CD4-positive, alpha-beta memory T cell (primary cell): ENCODE data around the gene TGFB1. TPM values are rescaled to one million over a fixed set of nuclear protein-coding genes. Genes with fewer than 3 reads are reported as not detected.

Experiments used
- CTCF ChIA-PET: fragments of 350-600 bp; sonication (Branson Sonifier 250); formaldehyde crosslinking; loops from one replicate; lab custom pipeline; 2021; ENCODE audit warnings: inconsistent platforms; ENCODE audit not compliant: partially characterized antibody; lab: Charles Lee
- POLR2A ChIA-PET: fragments of 350-600 bp; sonication (Branson Sonifier 250); formaldehyde crosslinking; loops from one replicate; lab custom pipeline; 2021; ENCODE audit not compliant: partially characterized antibody; lab: Charles Lee
- DNase-seq, 5 donors: peaks; one replicate each; pipeline versions ENCODE4 v3.0.0 to v3.0.0-alpha.2; 2020 to 2022; ENCODE audit warnings: mixed read lengths in 1 of 5
- H3K27ac ChIP-seq: one replicate; pipeline ENCODE4 v1.7.0; 2013; ENCODE audit warnings: low read depth, low read length
- H3K27me3 ChIP-seq: 2 replicates; pipeline ENCODE4 v1.7.0; 2013; ENCODE audit warnings: mild to moderate bottlenecking, low read length, moderate library complexity; ENCODE audit not compliant: insufficient read depth
- H3K36me3 ChIP-seq: 2 replicates; pipeline ENCODE4 v1.7.0; 2013; ENCODE audit warnings: mild to moderate bottlenecking, low read length, moderate library complexity; ENCODE audit not compliant: insufficient read depth
- H3K4me1 ChIP-seq: 2 replicates; pipeline ENCODE4 v1.7.0; 2013; ENCODE audit warnings: mild to moderate bottlenecking, low read length, moderate library complexity; ENCODE audit not compliant: insufficient read depth
- H3K4me3 ChIP-seq, 2 donors: one replicate each; pipeline ENCODE4 v1.7.0; 2013; ENCODE audit warnings: low read length in 2 of 2, mild to moderate bottlenecking in 1 of 2
- H3K9me3 ChIP-seq, 2 donors: one replicate each; pipeline ENCODE4 v1.7.0; 2013; ENCODE audit warnings: low read length in 2 of 2, control low read depth in 1 of 2; ENCODE audit not compliant: control insufficient read depth in 1 of 2
- H3K27ac Mint-ChIP-seq, 7 donors: one replicate each; pipeline ENCODE4 v1.8.0; 2020 to 2021; ENCODE audit warnings: mixed read lengths in 7 of 7, mild to moderate bottlenecking in 6 of 7, inconsistent platforms in 3 of 7, moderate library complexity in 3 of 7
- H3K27me3 Mint-ChIP-seq, 2 donors: one replicate each; pipeline ENCODE4 v1.8.0; 2020 to 2021; ENCODE audit warnings: mixed read lengths in 2 of 2
- H3K36me3 Mint-ChIP-seq, 2 donors: one replicate each; pipeline ENCODE4 v1.8.0; 2020 to 2021; ENCODE audit warnings: mixed read lengths in 2 of 2, inconsistent platforms in 1 of 2, mild to moderate bottlenecking in 1 of 2
- H3K4me1 Mint-ChIP-seq, 4 donors: one replicate each; pipeline ENCODE4 v1.8.0; 2020 to 2021; ENCODE audit warnings: mixed read lengths in 4 of 4, mild to moderate bottlenecking in 1 of 4
- H3K4me3 Mint-ChIP-seq, 8 donors: one replicate each; pipeline ENCODE4 v1.8.0; 2020 to 2021; ENCODE audit warnings: mixed read lengths in 8 of 8, mild to moderate bottlenecking in 7 of 8, moderate library complexity in 6 of 8, inconsistent platforms in 3 of 8
- H3K9me3 Mint-ChIP-seq, 8 donors: one replicate each; pipeline ENCODE4 v1.8.0; 2020 to 2021; ENCODE audit warnings: mixed read lengths in 8 of 8, mild to moderate bottlenecking in 5 of 8, inconsistent platforms in 3 of 8, moderate library complexity in 1 of 8
- intact Hi-C: fragments of 100-400 bp; cut with micrococcal nuclease; formaldehyde crosslinking; loops from one replicate; pipeline ENCODE4 v1.15.1; 2023
- polyA plus RNA-seq, 2 donors: library from polyadenylated mRNA; unstranded; fragments of 300-500 nt; fragmentation: Illumina TruSeq; gene quantifications; one replicate each; pipeline ENCODE4 v1.2.3, GENCODE V29; 2021
- total RNA-seq, 2 experiments: library from RNA; stranded (reverse); gene quantifications; one replicate each; pipeline ENCODE4 v1.2.3, GENCODE V29; 2021

Gene TGFB1
- total and polyA plus RNA-seq, 4 experiments from 2014 or later = 28.1 to 143 (median 110) TPM

- no peaks in the 10 kb centered on the region for H3K9me3 ChIP-seq
- H3K27ac ChIP-seq = peak within 1 kb of the TSS; percentile 99
- no peaks in the 10 kb centered on the region for H3K27me3 Mint-ChIP-seq
- peak; percentile 98 to 99 (median 99) for DNase-seq
- peak within 1 kb of the TSS; percentile 77 to 91 for H3K4me3 ChIP-seq
- H3K27me3 ChIP-seq = no peaks in the 10 kb centered on the region
- CTCF ChIA-PET = interaction anchor here (0.5 to 4.9 kb wide), 18 partner anchors 9 to 232 kb away, joined by 3 to 48 read pairs (median 4); no protein-coding TSS in a partner anchor
- peaks cover 24% of the 10 kb centered on the region for H3K4me1 ChIP-seq
- POLR2A ChIA-PET = interaction anchor here (0.5 to 6.3 kb wide), 35 partner anchors 9 to 1918 kb away, joined by 3 to 184 read pairs (median 3); partner anchors contain the start of genes ACTMAP, B3GNT8, CCDC97 and DMAC2
- H3K36me3 ChIP-seq = no peaks in the 10 kb centered on the region
- intact Hi-C loops = loop anchor here (1.0 kb wide), 4 partner anchors 10 to 101 kb away; partner anchors contain the start of genes BCKDHA and EXOSC5
- peak within 1 kb of the TSS; percentile 97 to 100 (median 100) for H3K27ac Mint-ChIP-seq
- peaks cover 15 to 45% (median 23%) of the 10 kb centered on the region in 4 donors for H3K4me1 Mint-ChIP-seq
- H3K36me3 Mint-ChIP-seq = peaks cover 0 to 12% of the 10 kb centered on the region in 2 donors
- no peaks in the 10 kb centered on the region for H3K9me3 Mint-ChIP-seq
- peak within 1 kb of the TSS; percentile 93 to 98 (median 95) for H3K4me3 Mint-ChIP-seq
Measured at GRCh38 chr19:41363753-41364523, 10.2 kb upstream of the TGFB1 start, which contains the start of gene B9D2. B9D2 (minus strand) TSS chr19:41364149; CDS start chr19:41363519, 630 bp downstream.

GRCh38 chr19:41363371-41363752, 9.6 kb upstream of the TGFB1 start:
- CTCF ChIA-PET = interaction anchor here (0.5 to 4.9 kb wide), 15 partner anchors 8 to 233 kb away, joined by 3 to 48 read pairs (median 5); no protein-coding TSS in a partner anchor
- Histone ChIP-seq H3K36me3 (no peaks in the 10 kb centered on the region), H3K4me1 (peaks cover 30% of the 10 kb centered on the region), H3K9me3 (no peaks in the 10 kb centered on the region), H3K27me3 (no peaks in the 10 kb centered on the region), H3K27ac (peak overlapping the region; percentile 99), H3K4me3 (peak overlapping the region; percentile 77 to 91)
- POLR2A ChIA-PET = interaction anchor here (0.5 to 6.3 kb wide), 29 partner anchors 11 to 1917 kb away, joined by 3 to 184 read pairs (median 4); partner anchors contain the start of genes ACTMAP, B3GNT8, CCDC97 and DMAC2
- H3K27me3 Mint-ChIP-seq = no peaks in the 10 kb centered on the region
- no peak for DNase-seq
- H3K36me3 Mint-ChIP-seq = peaks cover 0 to 12% of the 10 kb centered on the region in 2 donors
- no peaks in the 10 kb centered on the region for H3K9me3 Mint-ChIP-seq
- peak overlapping the region; percentile 97 to 100 (median 100) for H3K27ac Mint-ChIP-seq
- intact Hi-C loops = loop anchor here (1.0 kb wide), 2 partner anchors 9 to 100 kb away; no protein-coding TSS in a partner anchor
- H3K4me1 Mint-ChIP-seq = peaks cover 18 to 48% (median 26%) of the 10 kb centered on the region in 4 donors
- peak overlapping the region; percentile 93 to 98 (median 95) for H3K4me3 Mint-ChIP-seq

- Mint-ChIP-seq H3K4me3 (peak overlapping the region in 6 of 8 donors; percentile 17 to 98 (median 94)), H3K4me1 (peaks cover 26 to 59% (median 36%) of the 10 kb centered on the region in 4 donors), H3K27ac (peak overlapping the region; percentile 97 to 100 (median 100)), H3K36me3 (peaks cover 0 to 12% of the 10 kb centered on the region in 2 donors), H3K9me3 (no peaks in the 10 kb centered on the region), H3K27me3 (no peaks in the 10 kb centered on the region)
- Histone ChIP-seq H3K27me3 (no peaks in the 10 kb centered on the region), H3K4me1 (peaks cover 39% of the 10 kb centered on the region), H3K4me3 (no peak overlapping the region), H3K36me3 (no peaks in the 10 kb centered on the region), H3K27ac (peak overlapping the region; percentile 99), H3K9me3 (no peaks in the 10 kb centered on the region)
- ChIA-PET CTCF (interaction anchor here (4.1 to 4.9 kb wide), 2 partner anchors 7 to 10 kb away, joined by 30 to 48 read pairs; no protein-coding TSS in a partner anchor), POLR2A (interaction anchor here (0.6 to 6.3 kb wide), 8 partner anchors 10 to 948 kb away, joined by 3 to 184 read pairs (median 13); partner anchors contain the start of genes B3GNT8, CCDC97, HNRNPUL1 and TGFB1)
- DNase-seq = no peak
- intact Hi-C loops = no loop called here
Measured at GRCh38 chr19:41362143-41362847, 8.6 kb upstream of the TGFB1 start.

- H3K9me3 Mint-ChIP-seq = peaks cover 0 to 2% (median 0%) of the 10 kb centered on the region in 8 donors
- H3K4me3 Mint-ChIP-seq = peak overlapping the region in 3 of 8 donors; percentile 17 to 48 (median 46)
- Histone ChIP-seq H3K4me1 (peaks cover 62% of the 10 kb centered on the region), H3K36me3 (no peaks in the 10 kb centered on the region), H3K4me3 (no peak overlapping the region), H3K27me3 (no peaks in the 10 kb centered on the region), H3K27ac (no peak overlapping the region), H3K9me3 (no peaks in the 10 kb centered on the region)
- H3K27ac Mint-ChIP-seq = peak overlapping the region in 5 of 7 donors; percentile 22 to 78 (median 67)
- H3K27me3 Mint-ChIP-seq = no peaks in the 10 kb centered on the region
- POLR2A ChIA-PET = interaction anchor here (13.8 kb wide), 1 partner anchor 95 kb away, joined by 217 read pairs; the partner anchor contains the start of gene HNRNPUL1
- H3K4me1 Mint-ChIP-seq = peaks cover 45 to 81% (median 57%) of the 10 kb centered on the region in 4 donors
- CTCF ChIA-PET = interaction anchor here (0.8 kb wide), 1 partner anchor 52 kb away, joined by 4 read pairs; no protein-coding TSS in a partner anchor
- intact Hi-C loops = no loop called here
- DNase-seq = no peak
- peaks cover 0 to 20% of the 10 kb centered on the region in 2 donors for H3K36me3 Mint-ChIP-seq
Measured at GRCh38 chr19:41359741-41360140, 6.0 kb upstream of the TGFB1 start.

- intact Hi-C loops = no loop called here
Measured at GRCh38 chr19:41357746-41358145, 4.0 kb upstream of the TGFB1 start.

More at GRCh38 chr19:41357746-41358145, 4.0 kb upstream of the TGFB1 start:
- Mint-ChIP-seq H3K4me3 (peak overlapping the region; percentile 20 to 84 (median 60)), H3K36me3 (peaks cover 0 to 19% of the 10 kb centered on the region in 2 donors), H3K27ac (peak overlapping the region; percentile 65 to 95 (median 89)), H3K4me1 (peaks cover 40 to 71% (median 51%) of the 10 kb centered on the region in 4 donors), H3K9me3 (peaks cover 0 to 2% (median 0%) of the 10 kb centered on the region in 8 donors), H3K27me3 (no peaks in the 10 kb centered on the region)
- Histone ChIP-seq H3K4me3 (no peak overlapping the region), H3K27ac (peak overlapping the region; percentile 22), H3K27me3 (no peaks in the 10 kb centered on the region), H3K9me3 (no peaks in the 10 kb centered on the region), H3K36me3 (no peaks in the 10 kb centered on the region), H3K4me1 (peaks cover 55% of the 10 kb centered on the region)
- CTCF ChIA-PET = interaction anchor here (0.9 to 3.4 kb wide), 3 partner anchors 49 to 153 kb away, joined by 4 to 19 read pairs (median 5); no protein-coding TSS in a partner anchor
- DNase-seq = no peak
- POLR2A ChIA-PET = interaction anchor here (0.5 to 13.8 kb wide), 9 partner anchors 15 to 191 kb away, joined by 3 to 273 read pairs (median 4); partner anchors contain the start of genes CCDC97 and HNRNPUL1
